NCI-H2029 (cell line): ENCODE results near the gene HPS4.
"Not testable (repeated sequence)": the region's sequence is repeated elsewhere in the genome, so short reads cannot be mapped to it uniquely, and the experiment has no call there.

ENCODE experiments used
- DNase-seq: peaks from one replicate; lab custom pipeline; 2025; lab: John Stamatoyannopoulos, UW

Gene HPS4

GRCh38 chr22:26483439-26484359 lies at the start of gene HPS4, which contains the start of gene SRRD:
Gene HPS4, minus strand, starts transcription at chr22:26483783. Its CDS starts 2,021 bp downstream, at chr22:26481762.
Gene SRRD, plus strand, starts transcription at chr22:26483877. Its CDS starts 14 bp downstream, at chr22:26483891.
- peak; percentile 81 for DNase-seq

DNA sequence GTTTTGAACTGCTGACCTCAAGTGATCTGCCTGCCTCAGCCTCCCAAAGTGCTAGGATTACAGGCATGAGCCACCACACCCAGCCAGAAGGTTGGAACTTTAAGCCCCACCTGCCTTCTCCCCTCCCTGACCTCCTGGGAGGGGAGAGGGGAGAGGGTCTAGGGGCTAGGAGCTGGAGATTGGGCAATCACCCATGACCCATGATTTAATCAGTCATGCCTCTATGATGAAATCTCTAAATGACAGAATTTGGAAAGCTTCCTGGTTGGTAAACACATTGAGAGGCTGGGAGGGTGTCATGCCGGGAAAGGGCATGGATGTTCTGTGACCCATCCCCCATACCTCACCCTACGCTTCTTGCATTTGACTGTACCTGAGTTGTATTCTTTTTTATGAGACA lies 45.8 kb upstream of the HPS4 start:
- peak; percentile 86 for DNase-seq

GRCh38 chr22:26528518-26528917 lies 44.9 kb upstream of the HPS4 start:
- not testable (repeated sequence) for DNase-seq

- DNase-seq: no peak
Observed at GRCh38 chr22:26527574-26528465, 44.2 kb upstream of the HPS4 start.

GRCh38 chr22:26527167-26527566 lies 43.6 kb upstream of the HPS4 start:
- no peak for DNase-seq

GRCh38 chr22:26525946-26526564 lies 42.5 kb upstream of the HPS4 start:
- no peak for DNase-seq

DNA sequence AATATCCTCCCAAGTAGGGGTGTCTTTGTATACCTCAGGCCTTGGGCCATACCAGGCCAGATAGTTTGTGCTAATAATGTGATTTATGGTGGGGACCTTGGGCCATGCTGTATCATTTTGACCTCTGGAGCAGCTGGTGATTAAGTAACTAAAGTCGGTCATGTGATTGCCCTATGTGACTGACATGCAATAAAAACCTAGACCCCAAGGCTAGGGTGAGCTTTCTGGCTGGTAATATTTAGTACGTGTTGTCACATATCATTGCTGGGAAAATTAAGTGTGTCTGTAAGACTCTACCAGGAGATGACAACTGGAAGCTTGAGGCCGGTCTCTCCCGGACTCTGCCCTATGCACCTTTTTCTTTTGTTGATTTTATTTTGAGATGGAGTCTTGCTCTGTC lies 41.3 kb upstream of the HPS4 start:
- no peak for DNase-seq

GRCh38 chr22:26522592-26522991 lies 39.0 kb upstream of the HPS4 start:
- no peak for DNase-seq

DNA sequence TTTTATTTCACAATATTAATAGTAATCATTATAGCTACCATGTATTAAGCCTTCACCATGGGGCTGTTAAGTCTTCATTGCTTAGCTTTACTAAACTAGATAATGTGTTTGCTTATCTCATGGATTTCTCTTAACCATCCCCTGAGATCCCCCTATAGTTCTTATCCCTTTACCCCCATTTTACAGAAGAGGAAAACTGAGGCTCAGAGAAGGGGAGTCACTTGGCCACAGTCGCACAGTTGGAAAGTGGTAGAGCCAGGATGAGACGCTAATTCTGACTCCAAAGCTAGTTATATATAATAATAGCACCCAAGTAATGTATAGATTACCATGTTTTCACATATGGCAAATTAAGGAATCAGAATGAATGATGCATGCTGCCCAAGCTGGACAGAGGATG lies 38.4 kb upstream of the HPS4 start:
- DNase-seq: no peak

- no peak for DNase-seq
Observed at GRCh38 chr22:26517429-26517828, 33.8 kb upstream of the HPS4 start.

DNA sequence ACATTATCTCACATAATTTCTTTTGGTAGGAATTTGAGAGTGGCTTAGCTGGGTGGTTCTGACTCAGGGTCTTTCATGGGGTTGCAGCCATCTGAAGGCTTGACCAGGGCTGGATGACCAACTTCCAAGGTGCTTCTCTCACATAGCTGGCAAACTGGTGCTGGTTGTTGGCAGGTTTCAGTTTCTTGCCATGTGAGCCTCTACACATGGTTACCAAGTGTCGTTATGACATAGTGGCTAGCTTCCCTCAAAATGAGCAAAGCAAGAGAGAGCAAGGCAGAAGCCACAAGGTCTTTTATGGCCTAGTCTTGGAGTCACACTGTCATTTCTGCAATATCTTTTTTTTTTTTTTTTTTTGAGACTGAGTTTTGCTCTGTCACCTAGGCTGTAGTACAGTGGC lies 32.9 kb upstream of the HPS4 start:
- DNase-seq: no peak

- DNase-seq: no peak
Observed at GRCh38 chr22:26515931-26516330, 32.3 kb upstream of the HPS4 start.

DNA sequence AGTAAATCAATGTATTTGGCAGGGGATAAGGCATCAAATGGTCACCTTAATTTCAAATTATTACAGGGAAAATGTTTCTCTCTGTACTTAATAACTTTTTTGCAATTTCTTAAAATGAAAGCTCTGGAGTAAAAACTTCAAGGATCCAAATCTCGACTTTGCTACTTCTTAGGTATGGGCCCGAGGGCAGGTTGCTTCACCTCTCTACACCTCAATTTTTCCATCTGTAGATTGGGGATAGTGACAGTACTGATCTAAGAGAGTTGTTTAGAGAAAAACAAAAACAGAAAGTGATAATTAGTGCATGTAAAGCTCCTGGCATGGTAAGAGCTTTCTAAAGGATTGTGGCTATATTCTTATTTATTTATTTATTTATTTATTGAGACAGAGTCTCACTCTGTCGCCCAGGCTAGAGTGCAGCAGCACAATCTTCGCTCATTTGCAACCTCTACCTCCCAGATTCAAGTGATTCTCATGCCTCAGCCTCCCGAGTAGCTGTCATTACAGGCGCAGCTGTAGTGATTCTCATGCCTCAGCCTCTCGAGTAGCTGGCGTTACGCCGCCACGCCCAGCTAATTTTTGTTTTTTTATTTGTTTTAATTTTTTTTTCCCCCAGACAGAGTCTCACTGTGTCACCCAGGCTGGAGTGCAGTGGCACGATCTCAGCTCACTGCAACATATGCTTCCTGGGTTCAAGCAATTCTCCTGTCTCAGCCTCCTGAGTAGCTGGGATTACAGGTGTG lies 31.0 kb upstream of the HPS4 start:
- no peak for DNase-seq

DNA sequence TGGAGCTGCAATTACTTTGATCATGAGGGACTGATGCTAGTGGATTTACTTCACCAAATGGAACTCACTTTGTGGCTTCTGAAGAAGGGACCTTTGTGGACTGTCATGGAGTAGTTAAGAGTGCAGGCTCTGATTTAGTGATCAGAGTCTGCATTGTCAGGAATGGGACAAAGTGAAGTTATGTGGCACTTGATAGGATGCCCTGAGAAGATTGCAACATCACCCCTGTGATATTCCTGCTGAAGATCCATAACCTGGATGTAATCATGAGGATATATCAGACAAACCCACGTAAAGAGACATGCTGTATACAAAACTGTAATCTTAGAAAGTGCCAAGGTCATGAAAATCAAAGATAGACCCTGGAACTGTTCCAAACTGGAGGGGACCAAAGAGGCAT lies 30.3 kb upstream of the HPS4 start:
- no peak for DNase-seq

DNA sequence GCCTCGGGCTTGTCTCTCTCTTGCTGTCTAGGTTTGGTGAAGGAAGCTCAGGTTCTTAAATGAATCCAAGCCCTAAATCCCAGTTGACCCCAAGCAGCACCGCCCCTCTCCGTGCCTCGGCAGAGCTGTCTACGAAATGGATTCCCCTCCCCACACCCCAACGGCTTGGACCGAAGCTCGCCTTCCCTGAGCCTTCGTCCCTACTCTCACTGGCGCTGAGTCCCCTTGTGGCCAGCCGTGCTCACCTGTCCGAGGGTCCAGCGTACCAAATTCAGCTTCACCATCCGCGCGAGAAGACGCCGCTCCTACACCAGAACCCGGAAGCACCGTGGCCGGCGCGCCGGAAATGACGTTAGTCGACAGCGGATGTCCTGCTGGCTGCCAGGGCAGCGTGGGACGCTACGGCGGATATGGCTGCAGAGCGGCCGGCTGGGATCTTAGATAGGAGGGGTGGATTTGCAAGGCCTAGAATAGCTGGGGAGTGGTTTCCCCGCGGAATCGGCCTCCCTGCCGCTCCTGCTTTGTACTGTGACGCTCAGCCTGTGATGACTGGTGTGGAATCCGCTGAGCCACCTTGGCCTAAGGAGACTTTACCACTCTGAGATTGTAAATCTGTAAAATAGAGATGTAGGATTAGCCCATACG lies 28.7 kb upstream of the HPS4 start, which contains the start of gene TFIP11:
Gene TFIP11 (minus strand): TSS at position 325 of the 645 bp plus-strand sequence. CDS start 2,201 bp downstream, outside the sequence.
- peak; percentile 81 for DNase-seq

DNA sequence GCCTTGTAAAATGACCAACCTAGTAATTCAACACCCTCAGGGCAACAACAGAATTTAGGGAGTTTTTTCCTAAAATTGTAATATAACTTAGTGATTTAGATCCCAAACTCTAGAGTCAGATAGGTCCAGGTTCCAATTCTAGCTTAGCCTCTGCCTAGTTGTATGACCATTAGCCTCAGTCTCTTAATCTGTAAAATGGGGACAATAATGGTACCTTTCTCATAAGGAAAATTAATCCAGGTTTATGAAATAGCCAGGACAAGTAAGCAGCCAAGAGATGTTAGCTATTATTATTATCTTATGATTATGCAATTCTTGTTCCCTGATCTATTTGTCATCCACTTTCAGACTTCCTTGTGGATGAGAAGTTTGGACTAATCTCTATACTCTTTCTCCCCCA lies 24.6 kb upstream of the HPS4 start:
- DNase-seq: no peak

DNA sequence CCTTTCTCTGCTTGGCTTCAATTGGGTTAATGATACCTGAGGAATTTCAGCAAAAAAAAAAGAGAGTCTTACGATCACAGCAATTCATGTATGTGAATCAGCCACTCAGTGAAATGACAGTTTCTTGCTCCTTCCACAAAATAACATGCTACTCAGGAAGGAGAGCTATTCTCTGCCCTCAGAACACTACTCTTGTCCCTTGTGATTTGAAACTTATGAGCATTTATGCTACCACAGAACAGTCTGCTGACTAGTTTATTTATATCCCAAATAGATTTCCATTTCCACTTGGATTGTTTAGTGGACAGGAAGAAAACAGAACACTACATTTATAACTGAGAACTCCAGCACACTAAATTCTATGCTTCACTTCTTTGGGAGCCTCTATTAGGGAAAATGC lies 20.2 kb upstream of the HPS4 start:
- no peak for DNase-seq

GRCh38 chr22:26502688-26503561 lies 19.3 kb upstream of the HPS4 start:
- peak; percentile 51 for DNase-seq

DNA sequence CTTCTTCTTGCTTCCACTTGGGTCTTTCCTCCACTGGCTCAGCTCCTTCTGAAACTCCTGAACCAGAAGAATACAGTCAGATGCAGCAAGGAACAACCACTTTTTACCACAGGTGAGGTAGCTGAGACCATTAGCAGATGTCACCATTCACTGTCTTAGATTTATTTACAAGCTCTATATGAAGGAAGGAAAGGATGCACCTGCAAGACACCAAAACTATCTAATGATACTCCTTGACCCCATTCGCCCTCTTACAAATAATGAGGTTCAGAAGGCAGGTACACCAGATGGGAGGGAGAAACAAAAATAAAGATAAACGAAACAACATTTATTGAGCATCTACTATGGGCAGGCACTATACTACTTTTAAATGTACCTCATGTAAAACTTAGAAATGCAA lies 18.4 kb upstream of the HPS4 start:
- DNase-seq: no peak

DNA sequence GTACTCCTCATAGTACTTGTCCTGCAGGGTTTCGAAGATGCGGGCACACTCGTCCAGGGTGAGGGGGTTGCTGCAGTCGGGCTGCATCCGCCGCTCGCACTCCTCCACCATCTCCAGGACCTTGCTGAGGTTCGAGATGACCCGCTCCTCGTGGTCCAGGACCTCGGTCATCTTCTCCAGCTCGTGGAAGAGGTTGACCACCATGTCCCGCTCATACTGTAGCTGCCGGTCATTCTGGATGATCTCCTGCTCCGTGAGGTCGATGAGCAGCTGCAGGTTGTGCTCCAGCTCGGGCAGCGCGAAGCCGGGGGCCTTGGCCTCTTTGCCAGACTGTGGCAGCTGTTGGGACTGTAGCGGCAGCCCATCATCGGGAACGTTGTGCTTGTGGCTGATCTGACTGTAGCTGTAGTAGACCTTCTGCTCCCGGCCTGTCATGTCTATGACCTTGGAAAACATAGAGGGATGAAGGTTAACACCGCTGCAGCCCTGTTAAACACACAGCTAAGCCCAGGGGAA lies 15.7 kb upstream of the HPS4 start:
- DNase-seq: no peak
